WTC11 (cell line): ENCODE data around the gene RPTOR. TPM values are rescaled to one million over a fixed set of nuclear protein-coding genes. Genes with fewer than 3 reads are reported as not detected.
"Not testable (repeated sequence)": the region's sequence is repeated elsewhere in the genome, so short reads cannot be mapped to it uniquely, and the experiment has no call there.

Source experiments
- ATAC-seq: fragments of 200-7000 bp; cut with Tn5 transposase; 2 replicates; pipeline ENCODE4 v1.10.0; 2021; ENCODE audit warnings: mild to moderate bottlenecking, moderate library complexity
- CTCF ChIA-PET: fragments of 300-600 bp; sonication (Branson Sonifier 250); formaldehyde crosslinking; loops from one replicate; lab custom pipeline; 2021; ENCODE audit warnings: antibody characterized with exemption; lab: Charles Lee
- POLR2A ChIA-PET: fragments of 350-600 bp; sonication (Branson Sonifier 250); formaldehyde crosslinking; loops from one replicate; lab custom pipeline; 2021; ENCODE audit warnings: antibody characterized with exemption; lab: Charles Lee
- DNase-seq: peaks from one replicate; pipeline ENCODE4 v3.0.0; 2021; ENCODE audit warnings: low spot score
- H3K27ac Mint-ChIP-seq: 2 replicates; pipeline ENCODE4 v1.8.0; 2021; ENCODE audit warnings: mixed read lengths
- H3K27me3 Mint-ChIP-seq: 2 replicates; pipeline ENCODE4 v1.8.0; 2021; ENCODE audit warnings: low read depth, mild to moderate bottlenecking, moderate library complexity, mixed read lengths
- H3K36me3 Mint-ChIP-seq: 2 replicates; pipeline ENCODE4 v1.8.0; 2021; ENCODE audit warnings: mixed read lengths
- H3K4me1 Mint-ChIP-seq: 2 replicates; pipeline ENCODE4 v1.8.0; 2022; ENCODE audit warnings: mixed read lengths
- H3K4me3 Mint-ChIP-seq: 2 replicates; pipeline ENCODE4 v1.8.0; 2021; ENCODE audit warnings: mild to moderate bottlenecking, moderate library complexity, mixed read lengths
- H3K9me3 Mint-ChIP-seq: 2 replicates; pipeline ENCODE4 v1.8.0; 2021; ENCODE audit warnings: mixed read lengths
- EMX1 ChIP-seq: fragments of 250-450 bp; sonication (Bioruptor Pico); IDR thresholded peaks from 2 replicates; pipeline ENCODE4 v1.8.0; 2021; ENCODE audit warnings: mild to moderate bottlenecking
- FOXK1 ChIP-seq: sonication (generic); formaldehyde crosslinking; IDR thresholded peaks from 2 replicates; pipeline ENCODE4 v1.8.0; 2022; ENCODE audit warnings: mild to moderate bottlenecking, moderate library complexity, missing genetic modification reagents
- PRDM15 ChIP-seq: sonication (generic); formaldehyde crosslinking; IDR thresholded peaks from 2 replicates; pipeline ENCODE4 v1.8.0; 2022; ENCODE audit warnings: missing genetic modification reagents
- PREB ChIP-seq: sonication (generic); formaldehyde crosslinking; IDR thresholded peaks from 2 replicates; pipeline ENCODE4 v1.8.1; 2022; ENCODE audit warnings: mild to moderate bottlenecking, missing genetic modification reagents, moderate library complexity, borderline replicate concordance
- RELA ChIP-seq: sonication (generic); formaldehyde crosslinking; IDR thresholded peaks from 2 replicates; pipeline ENCODE4 v1.8.1; 2022; ENCODE audit warnings: missing genetic modification reagents, mild to moderate bottlenecking, borderline replicate concordance
- TP53 ChIP-seq: sonication (generic); formaldehyde crosslinking; IDR thresholded peaks from 2 replicates; pipeline ENCODE4 v1.8.1; 2023; ENCODE audit warnings: mild to moderate bottlenecking, missing genetic modification reagents
- ZNF532 ChIP-seq: fragments of 250-450 bp; sonication (Bioruptor Pico); IDR thresholded peaks from 2 replicates; pipeline ENCODE4 v1.9.0; 2021; ENCODE audit warnings: mild to moderate bottlenecking, borderline replicate concordance
- ZNF671 ChIP-seq: fragments of 250-450 bp; sonication (Bioruptor Pico); IDR thresholded peaks from 2 replicates; pipeline ENCODE4 v1.8.0; 2021; ENCODE audit warnings: mild to moderate bottlenecking
- total RNA-seq: library from RNA; stranded (reverse); gene quantifications from 3 replicates; pipeline ENCODE4 v1.2.3, GENCODE V29; 2021
- TF ChIP-seq, protein P1 (sequence below): sonication (generic); formaldehyde crosslinking; conservative IDR thresholded peaks from 2 replicates; pipeline ENCODE4 v1.8.1; 2022; ENCODE audit warnings: mild to moderate bottlenecking, missing genetic modification reagents
- TF ChIP-seq, protein P2 (sequence below): sonication (generic); formaldehyde crosslinking; IDR thresholded peaks from 2 replicates; pipeline ENCODE4 v1.8.1; 2022; ENCODE audit warnings: mild to moderate bottlenecking, moderate library complexity, missing genetic modification reagents

Gene RPTOR
- total RNA-seq, 1 experiment from 2014 or later, result 41.0 TPM

GRCh38 chr17:80504686-80505413, 39.8 kb upstream of the RPTOR start:
- TF ChIP-seq, protein P1, sequence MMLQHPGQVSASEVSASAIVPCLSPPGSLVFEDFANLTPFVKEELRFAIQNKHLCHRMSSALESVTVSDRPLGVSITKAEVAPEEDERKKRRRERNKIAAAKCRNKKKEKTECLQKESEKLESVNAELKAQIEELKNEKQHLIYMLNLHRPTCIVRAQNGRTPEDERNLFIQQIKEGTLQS (CRISPR knock-in tag), result no peak
- TF ChIP-seq TP53 (CRISPR knock-in tag), result no peak
- TF ChIP-seq PRDM15 (CRISPR knock-in tag), result no peak
- no peak for TF ChIP-seq FOXK1 (CRISPR knock-in tag)
- TF ChIP-seq, protein P2, sequence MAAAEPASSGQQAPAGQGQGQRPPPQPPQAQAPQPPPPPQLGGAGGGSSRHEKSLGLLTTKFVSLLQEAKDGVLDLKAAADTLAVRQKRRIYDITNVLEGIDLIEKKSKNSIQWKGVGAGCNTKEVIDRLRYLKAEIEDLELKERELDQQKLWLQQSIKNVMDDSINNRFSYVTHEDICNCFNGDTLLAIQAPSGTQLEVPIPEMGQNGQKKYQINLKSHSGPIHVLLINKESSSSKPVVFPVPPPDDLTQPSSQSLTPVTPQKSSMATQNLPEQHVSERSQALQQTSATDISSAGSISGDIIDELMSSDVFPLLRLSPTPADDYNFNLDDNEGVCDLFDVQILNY (CRISPR knock-in tag), result no peak
- no peak for TF ChIP-seq PREB (CRISPR knock-in tag)
- TF ChIP-seq RELA (CRISPR knock-in tag), result no peak
- TF ChIP-seq ZNF671 (CRISPR knock-in tag), result no peak
- no peak for TF ChIP-seq ZNF532 (CRISPR knock-in tag)
- TF ChIP-seq EMX1 (CRISPR knock-in tag), result no peak
- DNase-seq, result no peak
- H3K4me1 Mint-ChIP-seq, result no peaks in the 10 kb centered on the region
- CTCF ChIA-PET, result interaction anchor here (1.0 to 2.2 kb wide), 2 partner anchors 78 to 80 kb away, joined by 3 to 13 read pairs; no protein-coding TSS in a partner anchor
- H3K27me3 Mint-ChIP-seq, result no peaks in the 10 kb centered on the region
- H3K9me3 Mint-ChIP-seq, result no peaks in the 10 kb centered on the region
- H3K36me3 Mint-ChIP-seq, result no peaks in the 10 kb centered on the region
- no peak overlapping the region for H3K27ac Mint-ChIP-seq
- H3K4me3 Mint-ChIP-seq, result no peak overlapping the region
- POLR2A ChIA-PET, result no interaction called here
- no peak for ATAC-seq

DNA sequence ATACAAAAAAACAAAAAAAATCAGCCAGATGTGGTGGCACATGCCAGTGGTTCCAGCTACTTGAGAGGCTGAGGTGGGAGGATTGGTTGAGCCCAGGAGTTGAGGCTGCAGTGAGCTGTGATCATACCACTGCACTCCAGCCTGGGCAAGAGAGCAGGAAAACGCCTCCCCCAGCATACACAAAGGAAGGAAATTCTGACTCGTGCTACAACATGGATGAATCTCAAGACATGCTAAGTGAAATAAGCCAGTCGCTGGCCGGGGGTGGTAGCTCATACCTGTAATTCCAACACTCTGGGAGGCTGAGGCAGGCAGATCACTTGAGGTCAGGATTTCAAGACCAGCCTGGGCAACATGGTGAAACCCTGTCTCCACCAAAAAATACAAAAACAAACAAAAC, 37.5 kb upstream of the RPTOR start:
- H3K27ac Mint-ChIP-seq, H3K9me3 Mint-ChIP-seq, H3K4me3 Mint-ChIP-seq, POLR2A ChIA-PET, H3K27me3 Mint-ChIP-seq, H3K4me1 Mint-ChIP-seq, ATAC-seq, DNase-seq, H3K36me3 Mint-ChIP-seq: not testable (repeated sequence)
- CTCF ChIA-PET, result interaction anchor here (1.7 to 4.2 kb wide), 2 partner anchors 33 to 80 kb away, joined by 3 to 20 read pairs; no protein-coding TSS in a partner anchor
